Measurements from ENCODE around the gene CCL1. TPM values are rescaled to one million over a fixed set of nuclear protein-coding genes. Genes with fewer than 3 reads are reported as not detected.
A peak's percentile ranks its signal among the peaks of the same experiment; 100 is the strongest.

CCL1 gene
- total RNA-seq, 6 experiments from 2014 or later: not detected

GRCh38 chr17:34390649-34391048, 27.6 kb upstream of the CCL1 start:
- Histone ChIP-seq H3K4me3 (no peak overlapping the region), H3K27ac (no peak overlapping the region), H3K9me3 (no peaks in the 10 kb centered on the region), H3K4me1 (no peaks in the 10 kb centered on the region), H3K36me3 (no peaks in the 10 kb centered on the region), H3K27me3 (no peaks in the 10 kb centered on the region)
- no CpG with 5 or more reads among the region's 4 CpGs for WGBS (ENCODE audit: insufficient coverage, low coverage, low lambda C conversion rate, missing lambda C conversion rate)
- DNase-seq: no peak
- ATAC-seq: no peak
- intact Hi-C loops (cut with DNase I): no loop called here
- no peak for TF ChIP-seq POLR2A (IDR thresholded peaks at IDR 0.05)

- ATAC-seq: no peak
- intact Hi-C loops (cut with DNase I): no loop called here
- Histone ChIP-seq H3K27ac (no peak overlapping the region), H3K4me3 (no peak overlapping the region), H3K9me3 (no peaks in the 10 kb centered on the region), H3K36me3 (no peaks in the 10 kb centered on the region), H3K4me1 (no peaks in the 10 kb centered on the region), H3K27me3 (no peaks in the 10 kb centered on the region)
- WGBS (ENCODE audit: insufficient coverage, low coverage, low lambda C conversion rate, missing lambda C conversion rate): 54% methylated on average over 6 of the region's 6 CpGs
- DNase-seq: no peak
- TF ChIP-seq CTCF (IDR thresholded peaks at IDR 0.05) (no peak), POLR2A (IDR thresholded peaks at IDR 0.05) (no peak)
These were observed 26.2 kb upstream of the CCL1 start for GRCh38 chr17:34389126-34389750.

GRCh38 chr17:34387566-34387965, 24.5 kb upstream of the CCL1 start:
- DNase-seq: no peak
- H3K4me1 ChIP-seq: no peaks in the 10 kb centered on the region
- ATAC-seq: no peak
- no peak overlapping the region for H3K27ac ChIP-seq
- intact Hi-C loops (cut with DNase I): no loop called here
- WGBS (ENCODE audit: insufficient coverage, low coverage, low lambda C conversion rate, missing lambda C conversion rate): 81% methylated on average over 3 of the region's 5 CpGs
- no peaks in the 10 kb centered on the region for H3K36me3 ChIP-seq
- H3K27me3 ChIP-seq: no peaks in the 10 kb centered on the region
- TF ChIP-seq POLR2A (IDR thresholded peaks at IDR 0.05) (no peak), CTCF (IDR thresholded peaks at IDR 0.05) (no peak)
- no peaks in the 10 kb centered on the region for H3K9me3 ChIP-seq
- H3K4me3 ChIP-seq: no peak overlapping the region

GRCh38 chr17:34386697-34387550, 23.9 kb upstream of the CCL1 start:
- H3K27ac ChIP-seq: no peak overlapping the region
- H3K4me1 ChIP-seq: no peaks in the 10 kb centered on the region
- no peaks in the 10 kb centered on the region for H3K27me3 ChIP-seq
- H3K36me3 ChIP-seq: no peaks in the 10 kb centered on the region
- no peak for TF ChIP-seq CTCF (IDR thresholded peaks at IDR 0.05)
- no peak for TF ChIP-seq POLR2A (IDR thresholded peaks at IDR 0.05)
- H3K9me3 ChIP-seq: no peaks in the 10 kb centered on the region
- intact Hi-C loops (cut with DNase I): no loop called here
- WGBS (ENCODE audit: insufficient coverage, low coverage, low lambda C conversion rate, missing lambda C conversion rate): 35% methylated on average over 4 of the region's 5 CpGs
- peak in 3 of 4 donors; percentile 32 to 47 (median 37) for ATAC-seq
- no peak overlapping the region for H3K4me3 ChIP-seq
- DNase-seq: no peak

- intact Hi-C loops (cut with DNase I): no loop called here
- Histone ChIP-seq H3K27ac (no peak overlapping the region), H3K4me3 (no peak overlapping the region), H3K9me3 (no peaks in the 10 kb centered on the region), H3K27me3 (no peaks in the 10 kb centered on the region), H3K4me1 (no peaks in the 10 kb centered on the region), H3K36me3 (no peaks in the 10 kb centered on the region)
- no peak for ATAC-seq
- TF ChIP-seq CTCF (IDR thresholded peaks at IDR 0.05): no peak
- TF ChIP-seq POLR2A (IDR thresholded peaks at IDR 0.05): no peak
- WGBS (ENCODE audit: insufficient coverage, low coverage, low lambda C conversion rate, missing lambda C conversion rate): 75% methylated on average over 5 of the region's 5 CpGs
- no peak for DNase-seq
These were observed 23.3 kb upstream of the CCL1 start for GRCh38 chr17:34386343-34386696.
